GM19328 (cell line): ENCODE data around the gene SLC5A2.
"Not testable (repeated sequence)": the region's sequence is repeated elsewhere in the genome, so short reads cannot be mapped to it uniquely, and the experiment has no call there.

Source experiments
- ATAC-seq: cut with Tn5 transposase; IDR thresholded peaks from one replicate; pipeline ENCODE4 v1.9.1; 2021; ENCODE audit warnings: mild to moderate bottlenecking, moderate library complexity; ENCODE audit not compliant: unreplicated experiment

Gene SLC5A2

GRCh38 chr16:31474773-31475738, 7.9 kb upstream of the SLC5A2 start:
- ATAC-seq: no peak

GRCh38 chr16:31475946-31476302, 7.0 kb upstream of the SLC5A2 start:
- ATAC-seq: no peak

- no peak for ATAC-seq
Measured at GRCh38 chr16:31476303-31477219, 6.4 kb upstream of the SLC5A2 start.

GRCh38 chr16:31477220-31478216, 5.4 kb upstream of the SLC5A2 start:
- ATAC-seq: no peak

- ATAC-seq: no peak
Measured at GRCh38 chr16:31478956-31479355, 4.0 kb upstream of the SLC5A2 start.

GRCh38 chr16:31479751-31480150, 3.2 kb upstream of the SLC5A2 start:
- ATAC-seq: no peak

GRCh38 chr16:31480851-31481536, 1.9 kb upstream of the SLC5A2 start:
- ATAC-seq: no peak

- ATAC-seq: not testable (repeated sequence)
Measured at GRCh38 chr16:31484048-31484447, 1.1 kb downstream of the SLC5A2 start.

- no peak for ATAC-seq
Measured at GRCh38 chr16:31484491-31485171, 1.7 kb downstream of the SLC5A2 start.

GRCh38 chr16:31485571-31485970, 2.6 kb downstream of the SLC5A2 start:
- ATAC-seq: no peak

GRCh38 chr16:31486045-31486444, 3.1 kb downstream of the SLC5A2 start:
- no peak for ATAC-seq

GRCh38 chr16:31487071-31487719, 4.3 kb downstream of the SLC5A2 start:
- no peak for ATAC-seq

GRCh38 chr16:31487720-31488467, 5.0 kb downstream of the SLC5A2 start:
- ATAC-seq: peak; percentile 62

- ATAC-seq: no peak
Measured at GRCh38 chr16:31488468-31489297, 5.8 kb downstream of the SLC5A2 start.

- ATAC-seq: no peak
Measured at GRCh38 chr16:31489298-31489564, 6.3 kb downstream of the SLC5A2 start.

GRCh38 chr16:31489616-31490584, 7.0 kb downstream of the SLC5A2 start:
- ATAC-seq: no peak
